GM23248 (cell line): Measurements from ENCODE around the gene TRAPPC2.

Experiments used
- EZH2 ChIP-seq: fragments of 200-600 bp; sonication (generic); IDR thresholded peaks from 2 replicates; pipeline ENCODE4 v1.6.1; 2018; ENCODE audit warnings: antibody characterized with exemption, mild to moderate bottlenecking; ENCODE audit not compliant: insufficient read depth, poor library complexity, severe bottlenecking
- EZH2phosphoT487 ChIP-seq: fragments of 200-600 bp; sonication (generic); IDR thresholded peaks from 2 replicates; pipeline ENCODE4 v1.6.1; 2018; ENCODE audit warnings: antibody characterized with exemption, moderate library complexity, mild to moderate bottlenecking, low read depth; ENCODE audit not compliant: insufficient read depth

GRCh38 chrX:13764281-13764680, 29.9 kb upstream of the TRAPPC2 start:
- no peak for TF ChIP-seq EZH2phosphoT487
- TF ChIP-seq EZH2 = no peak
